Fibroblast of peridontal ligament (primary cell): ENCODE measurements around the gene ZNF79.

Experiments
- DNase-seq: peaks from one replicate; pipeline ENCODE4 v3.0.0-alpha.2; 2010; ENCODE audit errors: extremely low read depth

The ZNF79 gene

GRCh38 chr9:127423934-127424675, at the start of gene ZNF79:
ZNF79 (plus strand) TSS chr9:127424382; CDS start chr9:127424788, 406 bp downstream.
- DNase-seq, result peak; percentile 89

GRCh38 chr9:127380479-127380878, 43.7 kb upstream of the ZNF79 start:
- DNase-seq, result peak; percentile 11

GRCh38 chr9:127382541-127382940, 41.6 kb upstream of the ZNF79 start:
- DNase-seq, result no peak

- DNase-seq, result no peak
Observed at GRCh38 chr9:127384016-127384730, 40.0 kb upstream of the ZNF79 start.

GRCh38 chr9:127384901-127385300, 39.3 kb upstream of the ZNF79 start:
- no peak for DNase-seq

- DNase-seq, result no peak
Observed at GRCh38 chr9:127386249-127386648, 37.9 kb upstream of the ZNF79 start.

- DNase-seq, result no peak
Observed at GRCh38 chr9:127386981-127387380, 37.2 kb upstream of the ZNF79 start.

GRCh38 chr9:127388037-127388855, 35.9 kb upstream of the ZNF79 start:
- peak; percentile 98 for DNase-seq

GRCh38 chr9:127388856-127389238, 35.3 kb upstream of the ZNF79 start:
- DNase-seq, result peak; percentile 7

- DNase-seq, result no peak
Observed at GRCh38 chr9:127389381-127390247, 34.6 kb upstream of the ZNF79 start.

- no peak for DNase-seq
Observed at GRCh38 chr9:127390248-127390545, 34.0 kb upstream of the ZNF79 start.

- no peak for DNase-seq
Observed at GRCh38 chr9:127390563-127390962, 33.6 kb upstream of the ZNF79 start.

- DNase-seq, result no peak
Observed at GRCh38 chr9:127392166-127392565, 32.0 kb upstream of the ZNF79 start.

GRCh38 chr9:127392976-127393375, 31.2 kb upstream of the ZNF79 start:
- DNase-seq, result no peak

GRCh38 chr9:127393645-127394044, 30.5 kb upstream of the ZNF79 start:
- peak; percentile 60 for DNase-seq

GRCh38 chr9:127395497-127396252, 28.5 kb upstream of the ZNF79 start:
- DNase-seq, result peak; percentile 20

- DNase-seq, result no peak
Observed at GRCh38 chr9:127396253-127396807, 27.9 kb upstream of the ZNF79 start.

GRCh38 chr9:127396808-127397645, 27.2 kb upstream of the ZNF79 start, which contains the start of gene SLC2A8:
SLC2A8 (plus strand) TSS chr9:127397169; CDS start chr9:127397231, 62 bp downstream.
- DNase-seq, result peak; percentile 95

GRCh38 chr9:127397646-127398274, 26.4 kb upstream of the ZNF79 start:
- peak; percentile 13 for DNase-seq
